HepG2 (cell line): ENCODE results near the gene WNK1. TPM values are rescaled to one million over a fixed set of nuclear protein-coding genes. Genes with fewer than 3 reads are reported as not detected.

ENCODE experiments used
- ATAC-seq: fragments of 200-7000 bp; cut with Tn5 transposase; 3 replicates; pipeline ENCODE4 v1.9.1; 2020; ENCODE audit warnings: mild to moderate bottlenecking, moderate library complexity
- BruUV-seq: library from RNA; stranded (reverse); fragments of 400-500 nt; replicated peaks from 2 replicates; lab custom pipeline; 2021; lab: Mats Ljungman, UMichigan
- CTCF ChIA-PET: fragments of 300-600 bp; formaldehyde crosslinking; extraction: SDS; loops from one replicate; lab custom pipeline; 2021; ENCODE audit warnings: low total read pairs, inconsistent platforms, low intra/inter-chr PET ratio; lab: Yijun Ruan, JAX
- POLR2A ChIA-PET: fragments of 350-600 bp; sonication (Branson Sonifier 250); formaldehyde crosslinking; loops from one replicate; lab custom pipeline; 2020; ENCODE audit warnings: antibody characterized with exemption, inconsistent platforms; lab: Yijun Ruan, JAX
- DNase-seq: peaks from one replicate; pipeline ENCODE4 v3.0.0-alpha.2; 2015; ENCODE audit warnings: low spot score
- FAIRE-seq: peaks from 3 replicates; lab custom pipeline; 2011; peaks lifted over from hg19 to GRCh38; lab: Jason Lieb, UNC
- H2AFZ ChIP-seq: one replicate; pipeline ENCODE4 v1.6.1; 2011; ENCODE audit warnings: low read length, inconsistent platforms
- H3K27ac ChIP-seq: fragments of 300-600 bp; 3 replicates; pipeline ENCODE4 v1.8.0; 2011; ENCODE audit warnings: mixed run types, mild to moderate bottlenecking, mixed read lengths, low read length, inconsistent platforms; ENCODE audit not compliant: insufficient read depth; ENCODE audit errors: extremely low read length
- H3K27me3 ChIP-seq, 2 experiments: fragments of 200-600 bp in 1 of 2; 2 replicates in 1 of 2; 3 replicates in 1 of 2; pipeline versions ENCODE4 v1.6.0 to v1.8.0; 2011; ENCODE audit warnings: low read length in 2 of 2, mild to moderate bottlenecking in 2 of 2, moderate library complexity in 2 of 2, inconsistent platforms in 1 of 2; ENCODE audit not compliant: insufficient read depth in 2 of 2, control insufficient read depth in 1 of 2
- H3K36me3 ChIP-seq, 2 experiments: fragments of 200-600 bp in 1 of 2; replicated peaks in 1 of 2; 2 replicates in 1 of 2; 3 replicates in 1 of 2; pipeline versions ENCODE4 v1.5.1 to v1.8.0; 2011; ENCODE audit warnings: low read length in 2 of 2, inconsistent platforms in 1 of 2; ENCODE audit not compliant: insufficient read depth in 2 of 2, control insufficient read depth in 1 of 2
- H3K4me1 ChIP-seq: 2 replicates; pipeline ENCODE4 v1.5.1; 2012; ENCODE audit warnings: low read length, inconsistent platforms; ENCODE audit not compliant: insufficient read depth
- H3K4me2 ChIP-seq: 2 replicates; pipeline ENCODE4 v1.6.0; 2011; ENCODE audit warnings: low read depth, low read length, inconsistent platforms
- H3K4me3 ChIP-seq, 3 experiments: fragments of 200-600 bp in 1 of 3; sonication (generic), shearing (Covaris generic) in 1 of 3; replicated peaks in 1 of 3; 2 replicates each; pipeline ENCODE4 v1.5.1; 2011 to 2016; ENCODE audit warnings: low read length in 3 of 3, inconsistent platforms in 2 of 3, low read depth in 2 of 3, mild to moderate bottlenecking in 2 of 3, control low read depth in 1 of 3, mixed read lengths in 1 of 3; ENCODE audit not compliant: insufficient read depth in 1 of 3
- H3K79me2 ChIP-seq: one replicate; pipeline ENCODE4 v1.6.1; 2011; ENCODE audit warnings: low read length, inconsistent platforms; ENCODE audit not compliant: insufficient read depth
- H3K9ac ChIP-seq: 2 replicates; pipeline ENCODE4 v1.6.0; 2011; ENCODE audit warnings: mild to moderate bottlenecking, low read depth, low read length, inconsistent platforms; ENCODE audit not compliant: insufficient read depth
- H3K9me3 ChIP-seq: 2 replicates; pipeline ENCODE4 v1.5.1; 2012; ENCODE audit warnings: mild to moderate bottlenecking, low read length
- H4K20me1 ChIP-seq: 2 replicates; pipeline ENCODE4 v1.6.0; 2011; ENCODE audit warnings: inconsistent platforms, mild to moderate bottlenecking, low read length, moderate library complexity; ENCODE audit not compliant: insufficient read depth
- DRAP1 ChIP-seq: IDR thresholded peaks from 2 replicates; pipeline ENCODE4 v1.6.1; 2016; ENCODE audit warnings: missing genetic modification reagents, missing compliant biosample characterization
- FLYWCH1 ChIP-seq: sonication (generic); formaldehyde crosslinking; IDR thresholded peaks from 2 replicates; pipeline ENCODE4 v1.8.1; 2023; ENCODE audit warnings: mild to moderate bottlenecking, missing genetic modification reagents
- HHEX ChIP-seq: IDR thresholded peaks from 2 replicates; pipeline ENCODE4 v1.6.1; 2016; ENCODE audit warnings: control low read depth
- IKZF1 ChIP-seq: fragments of 450-650 bp; IDR thresholded peaks from 2 replicates; pipeline ENCODE4 v1.7.1; 2016
- KDM5B ChIP-seq: sonication (generic); formaldehyde crosslinking; IDR thresholded peaks from 2 replicates; pipeline ENCODE4 v1.4.0; 2020; ENCODE audit warnings: missing genetic modification reagents, mild to moderate bottlenecking, borderline replicate concordance
- NFE2L1 ChIP-seq: sonication (generic); formaldehyde crosslinking; IDR thresholded peaks from 2 replicates; pipeline ENCODE4 v1.4.0; 2020; ENCODE audit warnings: missing genetic modification reagents, mild to moderate bottlenecking, borderline replicate concordance
- NPAS2 ChIP-seq: sonication (generic); formaldehyde crosslinking; IDR thresholded peaks from 2 replicates; pipeline ENCODE4 v1.8.0; 2022; ENCODE audit warnings: mild to moderate bottlenecking, missing genetic modification reagents, borderline replicate concordance
- NR0B2 ChIP-seq: sonication (generic); formaldehyde crosslinking; IDR thresholded peaks from 2 replicates; pipeline ENCODE4 v1.4.0; 2020; ENCODE audit warnings: mild to moderate bottlenecking, missing genetic modification reagents
- POLR2G ChIP-seq: fragments of 200-400 bp; formaldehyde crosslinking; IDR thresholded peaks from 2 replicates; pipeline ENCODE4 v1.6.1; 2018; ENCODE audit warnings: mild to moderate bottlenecking, low read depth, low read length, moderate library complexity
- RERE ChIP-seq: IDR thresholded peaks from 2 replicates; pipeline ENCODE4 v1.6.1; 2016; ENCODE audit warnings: low read depth, missing genetic modification reagents, missing compliant biosample characterization
- TBX2 ChIP-seq: sonication (generic); formaldehyde crosslinking; IDR thresholded peaks from 2 replicates; pipeline ENCODE4 v1.5.0; 2020; ENCODE audit warnings: missing genetic modification reagents, mild to moderate bottlenecking, borderline replicate concordance
- ZNF282 ChIP-seq: fragments of 450-650 bp; IDR thresholded peaks from 2 replicates; pipeline ENCODE4 v1.6.1; 2018; ENCODE audit not compliant: partially characterized antibody
- ZNF329 ChIP-seq: sonication (generic); formaldehyde crosslinking; IDR thresholded peaks from 2 replicates; pipeline ENCODE4 v1.9.0; 2021; ENCODE audit warnings: low read depth, mild to moderate bottlenecking, missing genetic modification reagents
- ZNF543 ChIP-seq: sonication (generic); formaldehyde crosslinking; IDR thresholded peaks from 2 replicates; pipeline ENCODE4 v1.4.0; 2020; ENCODE audit warnings: mild to moderate bottlenecking, missing genetic modification reagents
- ZNF672 ChIP-seq: sonication (generic); formaldehyde crosslinking; IDR thresholded peaks from 2 replicates; pipeline ENCODE4 v1.8.1; 2022; ENCODE audit warnings: missing genetic modification reagents
- WGBS: methylation state at CpG from one replicate; pipeline ENCODE4 v1.1.6; 2017; ENCODE audit warnings: low lambda C conversion rate; 5-methylcytosine and 5-hydroxymethylcytosine counted together
- in situ Hi-C: cut with HindIII; loops from 2 replicates; pipeline ENCODE4 v1.10.0; 2017; ENCODE audit warnings: low pct_unique_long_range_greater_than_20kb; ENCODE audit not compliant: extremely low pct_ligation_motif_present
- intact Hi-C: fragments of 100-400 bp; cut with micrococcal nuclease; formaldehyde crosslinking; loops from one replicate; pipeline ENCODE4 v1.10.0; 2022; ENCODE audit not compliant: unreplicated experiment
- polyA plus RNA-seq, 8 experiments: library from polyadenylated mRNA; depleted of rRNA in 3 of 8; stranded (reverse) in 7 of 8; unstranded in 1 of 8; fragments of >200 nt; fragmentation: Illumina TruSeq in 4 of 8; extraction: Trizol in 4 of 8; gene quantifications; 2 replicates each; pipeline versions ENCODE4 v1.2.1 to v1.2.3, GENCODE V29; 2011 to 2016; ENCODE audit warnings: low read depth in 4 of 8, missing spikeins in 1 of 8, mixed read lengths in 1 of 8; ENCODE audit not compliant: insufficient read depth in 1 of 8
- total RNA-seq, 5 experiments: library from RNA; depleted of rRNA; stranded (reverse); fragments of >200 nt; fragmentation: Illumina TruSeq; extraction: Trizol; gene quantifications; 2 replicates each; pipeline ENCODE4 v1.2.3, GENCODE V29; 2016; ENCODE audit warnings: low read depth in 1 of 5
- TF ChIP-seq, protein P1 (sequence below): IDR thresholded peaks from 2 replicates; pipeline ENCODE4 v1.6.1; 2016
- TF ChIP-seq, protein P2 (sequence below): sonication (generic); formaldehyde crosslinking; IDR thresholded peaks from 2 replicates; pipeline ENCODE4 v1.4.0; 2020; ENCODE audit warnings: missing genetic modification reagents, borderline replicate concordance

WNK1 gene
- total and polyA plus RNA-seq, 2 of the 13 experiments (the other 11 are each of a cell fraction or from before 2014, with no cell fraction given) = 31.1 to 54.8 TPM

DNA sequence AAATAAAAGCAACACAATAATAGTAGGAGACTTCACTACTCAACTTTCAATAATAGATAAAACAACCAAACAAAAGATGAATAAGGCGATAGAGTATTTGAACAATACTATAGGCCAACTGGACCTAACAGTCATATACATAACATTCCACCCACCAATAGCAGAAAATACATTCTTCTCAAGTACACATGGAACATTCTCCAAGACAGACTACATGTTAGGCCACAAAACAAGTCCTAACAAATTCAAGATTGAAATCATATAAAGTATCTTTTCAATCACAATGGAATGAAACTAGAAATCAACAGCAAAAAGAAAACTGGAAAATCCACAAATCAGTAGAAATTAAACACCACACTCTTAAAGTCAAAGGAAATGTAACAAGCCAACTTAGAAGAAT lies 168.3 kb downstream of the WNK1 start (continued):
- TF ChIP-seq DRAP1 (CRISPR knock-in tag) (no peak), FLYWCH1 (no peak), ZNF329 (no peak), POLR2G (no peak), TBX2 (CRISPR knock-in tag) (no peak), NPAS2 (CRISPR knock-in tag) (no peak), KDM5B (no peak), NR0B2 (CRISPR knock-in tag) (no peak)
- TF ChIP-seq, protein P1, sequence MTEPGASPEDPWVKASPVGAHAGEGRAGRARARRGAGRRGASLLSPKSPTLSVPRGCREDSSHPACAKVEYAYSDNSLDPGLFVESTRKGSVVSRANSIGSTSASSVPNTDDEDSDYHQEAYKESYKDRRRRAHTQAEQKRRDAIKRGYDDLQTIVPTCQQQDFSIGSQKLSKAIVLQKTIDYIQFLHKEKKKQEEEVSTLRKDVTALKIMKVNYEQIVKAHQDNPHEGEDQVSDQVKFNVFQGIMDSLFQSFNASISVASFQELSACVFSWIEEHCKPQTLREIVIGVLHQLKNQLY = no peak

- H3K27ac ChIP-seq = no peak overlapping the region
- CTCF ChIA-PET = no interaction called here
- FAIRE-seq (no peak), ATAC-seq (no peak), DNase-seq (no peak)
- H3K4me1 ChIP-seq = no peaks in the 10 kb centered on the region
- POLR2A ChIA-PET = no interaction called here
- H3K27me3 ChIP-seq = no peaks in the 10 kb centered on the region
- no peaks in the 10 kb centered on the region for H3K79me2 ChIP-seq
- no peak overlapping the region for H3K4me3 ChIP-seq
- no TSS peak for BruUV-seq
- in situ Hi-C loops (no loop called here), intact Hi-C loops (no loop called here)
- H3K9me3 ChIP-seq = no peaks in the 10 kb centered on the region
- no peaks in the 10 kb centered on the region for H4K20me1 ChIP-seq
- H3K4me2 ChIP-seq = no peak overlapping the region
- WGBS = 86% methylated on average over 2 of the region's 2 CpGs
- peaks cover 12 to 30% of the 10 kb centered on the region in 2 experiments; a peak in 4 of 5 replicates for H3K36me3 ChIP-seq
- H3K9ac ChIP-seq = no peak overlapping the region
- H2AFZ ChIP-seq = no peak overlapping the region
- TF ChIP-seq IKZF1 = no peak
- TF ChIP-seq ZNF282 = no peak
- no peak for TF ChIP-seq NFE2L1 (CRISPR knock-in tag)
- TF ChIP-seq DRAP1 (CRISPR knock-in tag) = no peak
- TF ChIP-seq RERE (CRISPR knock-in tag) = no peak
- TF ChIP-seq, protein P2, sequence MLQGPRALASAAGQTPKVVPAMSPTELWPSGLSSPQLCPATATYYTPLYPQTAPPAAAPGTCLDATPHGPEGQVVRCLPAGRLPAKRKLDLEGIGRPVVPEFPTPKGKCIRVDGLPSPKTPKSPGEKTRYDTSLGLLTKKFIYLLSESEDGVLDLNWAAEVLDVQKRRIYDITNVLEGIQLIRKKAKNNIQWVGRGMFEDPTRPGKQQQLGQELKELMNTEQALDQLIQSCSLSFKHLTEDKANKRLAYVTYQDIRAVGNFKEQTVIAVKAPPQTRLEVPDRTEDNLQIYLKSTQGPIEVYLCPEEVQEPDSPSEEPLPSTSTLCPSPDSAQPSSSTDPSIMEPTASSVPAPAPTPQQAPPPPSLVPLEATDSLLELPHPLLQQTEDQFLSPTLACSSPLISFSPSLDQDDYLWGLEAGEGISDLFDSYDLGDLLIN = no peak
- no peak for TF ChIP-seq HHEX (CRISPR knock-in tag)
- no peak for TF ChIP-seq ZNF672 (CRISPR knock-in tag)
- no peak for TF ChIP-seq ZNF543
Observed at GRCh38 chr12:922285-922684, 169.9 kb downstream of the WNK1 start.
